ENCODE data around the gene STK38L.

STK38L gene

GRCh38 chr12:27285403-27285802 lies 41.3 kb downstream of the STK38L start:
- POLR2A ChIA-PET, result interaction anchor here (1.2 kb wide), 1 partner anchor 41 kb away, joined by 3 read pairs; the partner anchor contains the start of gene STK38L
- TF ChIP-seq ZSCAN4 (tag by site-specific recombination; IDR thresholded peaks at IDR 0.05) (no peak), ZFP69B (tag by site-specific recombination; IDR thresholded peaks at IDR 0.05) (no peak), ZNF518A (tag by site-specific recombination; conservative IDR thresholded peaks at IDR 0.05; ENCODE audit: low read depth) (no peak), HOXD13 (CRISPR knock-in tag; IDR thresholded peaks at IDR 0.05; ENCODE audit: borderline replicate concordance) (no peak), ZFP41 (tag by site-specific recombination; IDR thresholded peaks at IDR 0.05; ENCODE audit: borderline replicate concordance) (no peak), ZNF2 (tag by site-specific recombination; IDR thresholded peaks at IDR 0.05) (no peak)
- Histone ChIP-seq H3K36me3 (ENCODE audit: control insufficient read depth in 2 of 2, insufficient read depth in 1 of 2, low read length in 2 of 2) (no peaks in the 10 kb centered on the region), H3K9me3 (ENCODE audit: control insufficient read depth, insufficient read depth, low read depth, low read length) (no peaks in the 10 kb centered on the region), H3K4me3 (ENCODE audit: low read depth, low read length) (no peak overlapping the region), H3K27ac (ENCODE audit: extremely low read depth, low read depth, low read length) (no peak overlapping the region), H3K4me1 (ENCODE audit: control insufficient read depth, insufficient read depth, low read length) (peaks cover 27% of the 10 kb centered on the region)
- CTCF ChIA-PET, result interaction anchor here (0.6 to 2.2 kb wide), 4 partner anchors 20 to 419 kb away, joined by 3 to 10 read pairs (median 4); no protein-coding TSS in a partner anchor

DNA sequence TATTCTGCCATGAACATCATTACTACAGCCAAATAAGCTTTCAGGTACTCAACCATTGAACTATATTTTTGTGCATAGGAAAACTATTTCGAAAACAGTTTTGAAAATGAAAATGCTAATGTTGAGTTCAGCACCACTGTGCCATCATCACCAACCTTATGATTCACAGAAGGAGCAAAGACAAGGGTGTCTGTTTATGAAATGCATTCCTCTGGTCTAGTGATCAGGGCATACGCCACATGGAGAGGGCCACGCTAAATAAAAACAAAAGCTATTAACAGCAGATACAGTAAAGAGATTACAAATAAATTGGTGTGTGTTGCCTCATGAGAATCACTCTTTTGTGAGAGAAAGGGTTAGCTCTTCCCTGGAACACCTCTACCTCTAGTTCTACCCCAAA lies 45.3 kb downstream of the STK38L start:
- CTCF ChIA-PET, result interaction anchor here (0.5 to 1.1 kb wide), 3 partner anchors 17 to 146 kb away, joined by 3 to 5 read pairs (median 5); no protein-coding TSS in a partner anchor

More for the DNA sequence above, 45.3 kb downstream of the STK38L start:
- H3K27ac ChIP-seq (ENCODE audit: extremely low read depth, low read depth, low read length), result no peak overlapping the region
- peaks cover 29% of the 10 kb centered on the region for H3K4me1 ChIP-seq (ENCODE audit: control insufficient read depth, insufficient read depth, low read length)
- H3K9me3 ChIP-seq (ENCODE audit: control insufficient read depth, insufficient read depth, low read depth, low read length), result no peaks in the 10 kb centered on the region
- no peak overlapping the region for H3K4me3 ChIP-seq (ENCODE audit: low read depth, low read length)
- H3K36me3 ChIP-seq (ENCODE audit: control insufficient read depth in 2 of 2, insufficient read depth in 1 of 2, low read length in 2 of 2), result no peaks in the 10 kb centered on the region
- POLR2A ChIA-PET, result no interaction called here
- TF ChIP-seq ZSCAN5A (tag by site-specific recombination; IDR thresholded peaks at IDR 0.05) (no peak), ZNF280D (tag by site-specific recombination; IDR thresholded peaks at IDR 0.05) (no peak), ZNF10 (tag by site-specific recombination; IDR thresholded peaks at IDR 0.05) (no peak), ZNF184 (tag by site-specific recombination; IDR thresholded peaks at IDR 0.05) (no peak), KLF16 (tag by site-specific recombination; IDR thresholded peaks at IDR 0.05) (no peak), ZBTB20 (tag by site-specific recombination; IDR thresholded peaks at IDR 0.05) (no peak), ZNF664 (tag by site-specific recombination; IDR thresholded peaks at IDR 0.05) (no peak), WT1 (tag by site-specific recombination; IDR thresholded peaks at IDR 0.05) (no peak)
